Uterus (tissue), 2 donors: ENCODE data around the gene CENPC.

Source experiments
- POLR2A ChIP-seq, 2 donors: fragments of 450-650 bp; IDR thresholded peaks; one replicate each; pipeline ENCODE4 v1.6.1; 2016; ENCODE audit warnings: antibody characterized with exemption in 2 of 2, mild to moderate bottlenecking in 1 of 2, moderate library complexity in 1 of 2
- TF ChIP-seq, protein P1 (sequence below), 4 experiments: fragments of 200-600 bp in 2 of 4; fragments of 450-650 bp in 2 of 4; sonication (generic) in 2 of 4; IDR thresholded peaks; one replicate each; pipeline ENCODE4 v1.5.1; 2016 to 2019; ENCODE audit warnings: antibody characterized with exemption in 4 of 4, mild to moderate bottlenecking in 2 of 4, moderate library complexity in 1 of 4

GRCh38 chr4:67500373-67500772 lies 44.9 kb downstream of the CENPC start:
- no peak for TF ChIP-seq POLR2A (IDR thresholded peaks at IDR 0.05)
- TF ChIP-seq, protein P1, sequence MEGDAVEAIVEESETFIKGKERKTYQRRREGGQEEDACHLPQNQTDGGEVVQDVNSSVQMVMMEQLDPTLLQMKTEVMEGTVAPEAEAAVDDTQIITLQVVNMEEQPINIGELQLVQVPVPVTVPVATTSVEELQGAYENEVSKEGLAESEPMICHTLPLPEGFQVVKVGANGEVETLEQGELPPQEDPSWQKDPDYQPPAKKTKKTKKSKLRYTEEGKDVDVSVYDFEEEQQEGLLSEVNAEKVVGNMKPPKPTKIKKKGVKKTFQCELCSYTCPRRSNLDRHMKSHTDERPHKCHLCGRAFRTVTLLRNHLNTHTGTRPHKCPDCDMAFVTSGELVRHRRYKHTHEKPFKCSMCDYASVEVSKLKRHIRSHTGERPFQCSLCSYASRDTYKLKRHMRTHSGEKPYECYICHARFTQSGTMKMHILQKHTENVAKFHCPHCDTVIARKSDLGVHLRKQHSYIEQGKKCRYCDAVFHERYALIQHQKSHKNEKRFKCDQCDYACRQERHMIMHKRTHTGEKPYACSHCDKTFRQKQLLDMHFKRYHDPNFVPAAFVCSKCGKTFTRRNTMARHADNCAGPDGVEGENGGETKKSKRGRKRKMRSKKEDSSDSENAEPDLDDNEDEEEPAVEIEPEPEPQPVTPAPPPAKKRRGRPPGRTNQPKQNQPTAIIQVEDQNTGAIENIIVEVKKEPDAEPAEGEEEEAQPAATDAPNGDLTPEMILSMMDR (IDR thresholded peaks at IDR 0.05): no peak
